NCI-H2029 (cell line): ENCODE results near the gene CRYAB.
A peak's percentile ranks its signal among the peaks of the same experiment; 100 is the strongest.

Source experiments
- DNase-seq: peaks from one replicate; lab custom pipeline; 2025; lab: John Stamatoyannopoulos, UW

CRYAB gene

GRCh38 chr11:111911563-111912401 lies at the start of gene CRYAB:
Gene CRYAB, minus strand, starts transcription at chr11:111911770. Its CDS starts 46 bp downstream, at chr11:111911724.
- no peak for DNase-seq

- DNase-seq = no peak
Observed at GRCh38 chr11:111960916-111961315, 49.3 kb upstream of the CRYAB start.

GRCh38 chr11:111957663-111958444 lies 46.3 kb upstream of the CRYAB start:
- DNase-seq = no peak

- no peak for DNase-seq
Observed at GRCh38 chr11:111954154-111954553, 42.6 kb upstream of the CRYAB start.

- DNase-seq = no peak
Observed at GRCh38 chr11:111951565-111951964, 40.0 kb upstream of the CRYAB start.

- DNase-seq = no peak
Observed at GRCh38 chr11:111949519-111950426, 38.2 kb upstream of the CRYAB start.

- DNase-seq = no peak
Observed at GRCh38 chr11:111947143-111947542, 35.6 kb upstream of the CRYAB start.

GRCh38 chr11:111946499-111946898 lies 34.9 kb upstream of the CRYAB start:
- no peak for DNase-seq

GRCh38 chr11:111945198-111945597 lies 33.6 kb upstream of the CRYAB start:
- no peak for DNase-seq

- no peak for DNase-seq
Observed at GRCh38 chr11:111944651-111945051, 33.1 kb upstream of the CRYAB start.

GRCh38 chr11:111944139-111944538 lies 32.6 kb upstream of the CRYAB start:
- no peak for DNase-seq

GRCh38 chr11:111942829-111943228 lies 31.3 kb upstream of the CRYAB start:
- DNase-seq = no peak

- DNase-seq = peak; percentile 17
Observed at GRCh38 chr11:111941963-111942362, 30.4 kb upstream of the CRYAB start.

- no peak for DNase-seq
Observed at GRCh38 chr11:111939836-111940604, 28.4 kb upstream of the CRYAB start.

GRCh38 chr11:111938687-111939160 lies 27.2 kb upstream of the CRYAB start:
- no peak for DNase-seq

GRCh38 chr11:111937844-111938243 lies 26.3 kb upstream of the CRYAB start:
- no peak for DNase-seq

GRCh38 chr11:111937461-111937769 lies 25.8 kb upstream of the CRYAB start:
- DNase-seq = no peak

- no peak for DNase-seq
Observed at GRCh38 chr11:111936040-111936540, 24.5 kb upstream of the CRYAB start.

GRCh38 chr11:111935317-111936039 lies 23.9 kb upstream of the CRYAB start:
- DNase-seq = no peak

- DNase-seq = no peak
Observed at GRCh38 chr11:111934306-111934705, 22.7 kb upstream of the CRYAB start.
